ENCODE data around the gene SHOC2. TPM values are rescaled to one million over a fixed set of nuclear protein-coding genes. Genes with fewer than 3 reads are reported as not detected.

The SHOC2 gene
- total and polyA plus RNA-seq, 2 of the 8 experiments (the other 6 are each of a cell fraction or from before 2014, with no cell fraction given), result 7.6 to 28.2 TPM

- Histone ChIP-seq H3K14ac (ENCODE audit: insufficient read length) (no peak overlapping the region), H4K8ac (ENCODE audit: extremely low read depth, insufficient read depth, low read length) (no peak overlapping the region), H2BK20ac (ENCODE audit: low read length) (no peak overlapping the region), H2BK15ac (ENCODE audit: low read length) (no peak overlapping the region), H2BK120ac (replicated peaks; ENCODE audit: low read depth, low read length) (no peak overlapping the region), H3K79me2 (ENCODE audit: control insufficient read depth in 1 of 2, insufficient read depth in 2 of 2, low read length in 2 of 2) (no peaks in the 10 kb centered on the region), H4K20me1 (replicated peaks in 1 of 2; ENCODE audit: control insufficient read depth in 1 of 2, insufficient read depth in 2 of 2, low read length in 2 of 2) (peaks cover 0 to 2% of the 10 kb centered on the region in 2 experiments), H3K4me2 (ENCODE audit: insufficient read depth in 1 of 2, low read depth in 2 of 2, low read length in 2 of 2) (no peak overlapping the region), H3K27me3 (replicated peaks in 1 of 4; ENCODE audit: control insufficient read depth in 3 of 4, extremely low read depth in 1 of 4, insufficient read depth in 3 of 4, low read length in 3 of 4) (peaks cover 0 to 1% (median 0%) of the 10 kb centered on the region in 4 experiments; a peak in 1 of 7 replicates), H3K4me1 (replicated peaks in 1 of 4; ENCODE audit: control insufficient read depth in 3 of 4, insufficient read depth in 4 of 4, low read length in 3 of 4) (no peaks in the 10 kb centered on the region), H3K23me2 (ENCODE audit: low read depth, low read length) (no peaks in the 10 kb centered on the region), H3K9me3 (ENCODE audit: insufficient read depth in 2 of 2, low read depth in 1 of 2, low read length in 1 of 2) (no peaks in the 10 kb centered on the region), H3K4ac (replicated peaks; ENCODE audit: insufficient read length, low read depth, low read length) (no peak overlapping the region), H4K5ac (ENCODE audit: insufficient read length, low read depth, low read length) (no peak overlapping the region), H4K91ac (replicated peaks; ENCODE audit: insufficient read length, low read length) (no peak overlapping the region), H2AK5ac (ENCODE audit: low read depth, low read length) (no peak overlapping the region), H3K23ac (ENCODE audit: insufficient read length) (no peak overlapping the region), H3K27ac (ENCODE audit: low read depth, low read length) (no peak overlapping the region), H2AFZ (ENCODE audit: low read length) (no peak overlapping the region), H3K18ac (ENCODE audit: extremely low read depth, low read length) (no peak overlapping the region), H3K4me3 (ENCODE audit: extremely low read depth in 1 of 4, insufficient read depth in 2 of 4, low read depth in 3 of 4, low read length in 4 of 4) (no peak overlapping the region), H3K36me3 (ENCODE audit: control insufficient read depth in 2 of 4, insufficient read depth in 4 of 4, low read length in 3 of 4) (peaks cover 0 to 26% (median 2%) of the 10 kb centered on the region in 4 experiments; a peak in 1 of 8 replicates), H3K79me1 (ENCODE audit: low read depth, low read length) (no peaks in the 10 kb centered on the region), H3K56ac (replicated peaks; ENCODE audit: insufficient read length, low read depth, low read length) (no peak overlapping the region), H3K9ac (replicated peaks in 1 of 4; ENCODE audit: extremely low read depth in 1 of 4, low read depth in 3 of 4, low read length in 3 of 4) (no peak overlapping the region), H2BK5ac (ENCODE audit: low read depth, low read length) (no peak overlapping the region), H2BK12ac (ENCODE audit: low read depth, low read length) (no peak overlapping the region)
- 83% methylated on average over 1 of the region's 1 CpG; no CpG with 5 or more reads in 1 of the 2 experiments for WGBS, 2 experiments (ENCODE audit: extremely low coverage in 1 of 2, insufficient coverage in 1 of 2, insufficient read length in 1 of 2, insufficient replicate concordance in 2 of 2, low coverage in 1 of 2, low lambda C conversion rate in 2 of 2, missing lambda C conversion rate in 1 of 2)
- TF ChIP-seq FOSL1 (IDR thresholded peaks at IDR 0.05; ENCODE audit: insufficient read depth, low read depth, low read length), result no peak
- ChIA-PET POLR2A (ENCODE audit: partially characterized antibody) (no interaction called here), CTCF (ENCODE audit: partially characterized antibody) (interaction anchor here (0.9 to 2.4 kb wide), 3 partner anchors 30 to 142 kb away, joined by 3 to 14 read pairs (median 4); no protein-coding TSS in a partner anchor)
- DNase-seq (ENCODE audit: low read depth in 1 of 2, low spot score in 2 of 2) (no peak), FAIRE-seq (no peak)
These were observed 31.8 kb upstream of the SHOC2 start for GRCh38 chr10:110887560-110887959.

Data from H1 (cell line).